ENCODE measurements around the gene IL1RN. TPM values are rescaled to one million over a fixed set of nuclear protein-coding genes. Genes with fewer than 3 reads are reported as not detected.

Gene IL1RN
- total and polyA plus RNA-seq, 10 of the 15 experiments (the other 5 are each of a cell fraction or from before 2014, with no cell fraction given): 0.04 TPM; not detected in 7

DNA sequence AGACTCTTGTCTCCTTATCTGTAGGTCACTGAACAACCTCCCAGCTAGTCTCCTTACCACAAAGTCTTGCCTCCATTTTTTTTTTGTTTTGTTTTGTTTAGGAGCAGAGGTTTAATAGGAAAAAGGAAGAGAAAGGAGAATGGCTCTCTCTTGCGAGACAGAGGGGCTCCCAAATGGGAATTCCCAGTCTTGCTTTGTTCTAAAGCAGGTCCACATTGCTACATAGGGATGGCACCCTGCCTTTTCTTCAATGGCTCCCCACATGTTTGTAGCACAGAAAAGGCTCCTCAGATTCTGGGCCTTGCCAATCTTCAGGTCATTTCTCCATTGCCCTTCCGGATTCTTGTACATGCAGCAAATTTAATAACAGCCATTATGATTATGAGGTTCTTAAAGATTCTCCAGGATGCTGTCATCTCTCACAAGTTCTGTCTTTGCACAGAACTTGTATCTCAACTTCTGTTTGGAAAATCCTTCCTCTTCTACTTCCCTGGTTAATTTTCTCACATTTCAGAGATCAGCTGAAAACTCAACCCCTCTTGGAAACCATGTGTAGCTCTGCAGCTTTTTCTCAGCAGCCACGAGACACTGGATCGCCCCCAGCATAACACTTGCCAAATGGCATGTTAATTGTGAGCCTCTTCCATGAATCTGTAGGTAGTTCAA is 36.0 kb upstream of the IL1RN start (continued):
- TF ChIP-seq, protein P1, sequence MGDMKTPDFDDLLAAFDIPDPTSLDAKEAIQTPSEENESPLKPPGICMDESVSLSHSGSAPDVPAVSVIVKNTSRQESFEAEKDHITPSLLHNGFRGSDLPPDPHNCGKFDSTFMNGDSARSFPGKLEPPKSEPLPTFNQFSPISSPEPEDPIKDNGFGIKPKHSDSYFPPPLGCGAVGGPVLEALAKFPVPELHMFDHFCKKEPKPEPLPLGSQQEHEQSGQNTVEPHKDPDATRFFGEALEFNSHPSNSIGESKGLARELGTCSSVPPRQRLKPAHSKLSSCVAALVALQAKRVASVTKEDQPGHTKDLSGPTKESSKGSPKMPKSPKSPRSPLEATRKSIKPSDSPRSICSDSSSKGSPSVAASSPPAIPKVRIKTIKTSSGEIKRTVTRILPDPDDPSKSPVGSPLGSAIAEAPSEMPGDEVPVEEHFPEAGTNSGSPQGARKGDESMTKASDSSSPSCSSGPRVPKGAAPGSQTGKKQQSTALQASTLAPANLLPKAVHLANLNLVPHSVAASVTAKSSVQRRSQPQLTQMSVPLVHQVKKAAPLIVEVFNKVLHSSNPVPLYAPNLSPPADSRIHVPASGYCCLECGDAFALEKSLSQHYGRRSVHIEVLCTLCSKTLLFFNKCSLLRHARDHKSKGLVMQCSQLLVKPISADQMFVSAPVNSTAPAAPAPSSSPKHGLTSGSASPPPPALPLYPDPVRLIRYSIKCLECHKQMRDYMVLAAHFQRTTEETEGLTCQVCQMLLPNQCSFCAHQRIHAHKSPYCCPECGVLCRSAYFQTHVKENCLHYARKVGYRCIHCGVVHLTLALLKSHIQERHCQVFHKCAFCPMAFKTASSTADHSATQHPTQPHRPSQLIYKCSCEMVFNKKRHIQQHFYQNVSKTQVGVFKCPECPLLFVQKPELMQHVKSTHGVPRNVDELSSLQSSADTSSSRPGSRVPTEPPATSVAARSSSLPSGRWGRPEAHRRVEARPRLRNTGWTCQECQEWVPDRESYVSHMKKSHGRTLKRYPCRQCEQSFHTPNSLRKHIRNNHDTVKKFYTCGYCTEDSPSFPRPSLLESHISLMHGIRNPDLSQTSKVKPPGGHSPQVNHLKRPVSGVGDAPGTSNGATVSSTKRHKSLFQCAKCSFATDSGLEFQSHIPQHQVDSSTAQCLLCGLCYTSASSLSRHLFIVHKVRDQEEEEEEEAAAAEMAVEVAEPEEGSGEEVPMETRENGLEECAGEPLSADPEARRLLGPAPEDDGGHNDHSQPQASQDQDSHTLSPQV (IDR thresholded peaks at IDR 0.05): no peak
- TF ChIP-seq JUNB (IDR thresholded peaks at IDR 0.05): no peak
- TF ChIP-seq YY1 (IDR thresholded peaks at IDR 0.05; ENCODE audit: low read depth, low read length): no peak
- TF ChIP-seq, protein P2, sequence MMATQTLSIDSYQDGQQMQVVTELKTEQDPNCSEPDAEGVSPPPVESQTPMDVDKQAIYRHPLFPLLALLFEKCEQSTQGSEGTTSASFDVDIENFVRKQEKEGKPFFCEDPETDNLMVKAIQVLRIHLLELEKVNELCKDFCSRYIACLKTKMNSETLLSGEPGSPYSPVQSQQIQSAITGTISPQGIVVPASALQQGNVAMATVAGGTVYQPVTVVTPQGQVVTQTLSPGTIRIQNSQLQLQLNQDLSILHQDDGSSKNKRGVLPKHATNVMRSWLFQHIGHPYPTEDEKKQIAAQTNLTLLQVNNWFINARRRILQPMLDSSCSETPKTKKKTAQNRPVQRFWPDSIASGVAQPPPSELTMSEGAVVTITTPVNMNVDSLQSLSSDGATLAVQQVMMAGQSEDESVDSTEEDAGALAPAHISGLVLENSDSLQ (IDR thresholded peaks at IDR 0.05): no peak
- TF ChIP-seq CREB1 (IDR thresholded peaks at IDR 0.05; ENCODE audit: low read depth): no peak
- TF ChIP-seq ZNF207 (IDR thresholded peaks at IDR 0.05; ENCODE audit: borderline replicate concordance): no peak
- no peak for TF ChIP-seq NFXL1 (IDR thresholded peaks at IDR 0.05; ENCODE audit: borderline replicate concordance)
- TF ChIP-seq SIN3A (IDR thresholded peaks at IDR 0.05; ENCODE audit: low read depth, low read length): no peak
- no peak for TF ChIP-seq CHD4 (IDR thresholded peaks at IDR 0.05)

All from GM12878 (cell line).